ENCODE data around the gene SPAG4.

- TF ChIP-seq CTCF (IDR thresholded peaks at IDR 0.05 in 2 of 3, conservative IDR thresholded peaks at IDR 0.05 in 1 of 3; ENCODE audit: control insufficient read depth in 2 of 3, extremely low read depth in 1 of 3, insufficient read depth in 1 of 3, low read depth in 3 of 3, low read length in 3 of 3): no peak
- no peak for TF ChIP-seq MTA3 (IDR thresholded peaks at IDR 0.05; ENCODE audit: borderline replicate concordance, low read length)
- TF ChIP-seq MYC (IDR thresholded peaks at IDR 0.05; ENCODE audit: insufficient read depth, insufficient read length, insufficient replicate concordance, low read length, severe bottlenecking): no peak
- TF ChIP-seq EGR1 (IDR thresholded peaks at IDR 0.05; ENCODE audit: borderline replicate concordance in 1 of 2, low read depth in 2 of 2, low read length in 2 of 2): no peak
- no peak for TF ChIP-seq FOXK2 (IDR thresholded peaks at IDR 0.05)
- TF ChIP-seq MAX (IDR thresholded peaks at IDR 0.05; ENCODE audit: low read depth, low read length): no peak
- TF ChIP-seq YY1 (IDR thresholded peaks at IDR 0.05; ENCODE audit: low read depth, low read length): no peak
- no peak for TF ChIP-seq POLR2A (IDR thresholded peaks at IDR 0.05; ENCODE audit: low read depth, low read length)
- no peak for TF ChIP-seq LARP7 (IDR thresholded peaks at IDR 0.05)
- no peak for TF ChIP-seq MXI1 (IDR thresholded peaks at IDR 0.05; ENCODE audit: low read depth, low read length)
Measured at GRCh38 chr20:35571555-35571954, 44.1 kb upstream of the SPAG4 start.

Measured in GM12878 (cell line).